DND-41 (cell line): ENCODE measurements around the gene CH25H.

ENCODE experiments used
- ATAC-seq: fragments of 200-7000 bp; cut with Tn5 transposase; 3 replicates; pipeline ENCODE4 v1.9.1; 2021; ENCODE audit warnings: low read depth; ENCODE audit not compliant: insufficient read depth
- DNase-seq: peaks from one replicate; pipeline ENCODE4 v3.0.0-alpha.2; 2020
- H2AFZ ChIP-seq: 2 replicates; pipeline ENCODE4 v1.6.0; 2012; ENCODE audit warnings: low read depth, low read length
- H3K27ac ChIP-seq: 2 replicates; pipeline ENCODE4 v1.5.1; 2012; ENCODE audit warnings: low read length, inconsistent platforms
- H3K27me3 ChIP-seq: fragments of 200-600 bp; sonication (generic); 2 replicates; pipeline ENCODE4 v1.6.0; 2012; ENCODE audit warnings: low read length, mild to moderate bottlenecking, inconsistent platforms; ENCODE audit not compliant: insufficient read depth, poor library complexity
- H3K36me3 ChIP-seq: 2 replicates; pipeline ENCODE4 v1.5.1; 2012; ENCODE audit warnings: low read length, inconsistent platforms; ENCODE audit not compliant: insufficient read depth
- H3K4me1 ChIP-seq: 2 replicates; pipeline ENCODE4 v1.5.1; 2012; ENCODE audit warnings: mild to moderate bottlenecking, low read length; ENCODE audit not compliant: insufficient read depth
- H3K4me2 ChIP-seq: 2 replicates; pipeline ENCODE4 v1.6.0; 2012; ENCODE audit warnings: mild to moderate bottlenecking, moderate library complexity, low read length, inconsistent platforms; ENCODE audit not compliant: insufficient read depth
- H3K4me3 ChIP-seq, 2 experiments: fragments of 200-600 bp in 1 of 2; shearing (Covaris generic) in 1 of 2; 2 replicates each; pipeline ENCODE4 v1.5.1; 2012 to 2016; ENCODE audit warnings: inconsistent platforms in 2 of 2, low read length in 2 of 2, mild to moderate bottlenecking in 2 of 2, low read depth in 1 of 2, moderate library complexity in 1 of 2
- H3K79me2 ChIP-seq: 2 replicates; pipeline ENCODE4 v1.6.0; 2012; ENCODE audit warnings: low read length, inconsistent platforms; ENCODE audit not compliant: insufficient read depth
- H3K9ac ChIP-seq: 2 replicates; pipeline ENCODE4 v1.6.0; 2012; ENCODE audit warnings: low read depth, mild to moderate bottlenecking, inconsistent platforms, low read length, moderate library complexity
- H3K9me3 ChIP-seq: 2 replicates; pipeline ENCODE4 v1.5.1; 2012; ENCODE audit warnings: low read length, moderate library complexity, mild to moderate bottlenecking, inconsistent platforms; ENCODE audit not compliant: insufficient read depth, severe bottlenecking
- H4K20me1 ChIP-seq: 2 replicates; pipeline ENCODE4 v1.6.0; 2012; ENCODE audit warnings: low read length; ENCODE audit not compliant: insufficient read depth
- EZH2 ChIP-seq: IDR thresholded peaks from 3 replicates; pipeline ENCODE4 v1.6.1; 2012; ENCODE audit warnings: borderline replicate concordance, low read depth, mild to moderate bottlenecking, moderate library complexity, low read length, inconsistent platforms; ENCODE audit not compliant: severe bottlenecking
- TF ChIP-seq, protein P1 (sequence below): IDR thresholded peaks from 2 replicates; pipeline ENCODE4 v1.5.1; 2012; ENCODE audit warnings: borderline replicate concordance, low read length, moderate library complexity, mild to moderate bottlenecking; ENCODE audit not compliant: poor library complexity, severe bottlenecking; ENCODE audit errors: extremely low read depth

CH25H gene

DNA sequence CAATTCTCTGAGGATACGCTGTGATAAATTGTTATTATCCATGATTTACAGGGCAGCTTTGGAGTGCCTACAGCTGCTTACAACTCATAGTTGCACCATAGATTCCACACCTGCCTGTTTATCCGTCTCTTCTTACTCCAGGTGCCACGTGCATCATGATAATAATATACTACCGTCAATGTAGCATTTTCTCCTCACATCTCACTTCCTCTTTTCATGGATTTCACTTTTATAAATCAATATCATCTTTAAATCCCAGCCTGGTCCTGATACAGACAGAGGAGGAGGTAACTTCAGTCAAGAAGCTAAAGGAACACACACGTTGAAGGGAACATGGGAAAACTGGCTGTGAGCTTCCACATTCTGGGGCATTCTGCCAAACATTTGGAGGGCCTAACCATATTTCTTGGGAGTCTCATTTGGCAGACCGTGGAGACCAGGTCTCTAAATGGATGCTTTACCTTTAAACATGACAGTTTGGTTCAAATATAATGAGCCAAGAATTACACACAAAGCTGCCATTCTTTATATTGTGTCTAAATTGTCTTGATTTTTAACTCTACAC, 2.4 kb downstream of the CH25H start:
- peaks cover 35% of the 10 kb centered on the region for H3K27me3 ChIP-seq
- no peak for TF ChIP-seq EZH2
- TF ChIP-seq, protein P1, sequence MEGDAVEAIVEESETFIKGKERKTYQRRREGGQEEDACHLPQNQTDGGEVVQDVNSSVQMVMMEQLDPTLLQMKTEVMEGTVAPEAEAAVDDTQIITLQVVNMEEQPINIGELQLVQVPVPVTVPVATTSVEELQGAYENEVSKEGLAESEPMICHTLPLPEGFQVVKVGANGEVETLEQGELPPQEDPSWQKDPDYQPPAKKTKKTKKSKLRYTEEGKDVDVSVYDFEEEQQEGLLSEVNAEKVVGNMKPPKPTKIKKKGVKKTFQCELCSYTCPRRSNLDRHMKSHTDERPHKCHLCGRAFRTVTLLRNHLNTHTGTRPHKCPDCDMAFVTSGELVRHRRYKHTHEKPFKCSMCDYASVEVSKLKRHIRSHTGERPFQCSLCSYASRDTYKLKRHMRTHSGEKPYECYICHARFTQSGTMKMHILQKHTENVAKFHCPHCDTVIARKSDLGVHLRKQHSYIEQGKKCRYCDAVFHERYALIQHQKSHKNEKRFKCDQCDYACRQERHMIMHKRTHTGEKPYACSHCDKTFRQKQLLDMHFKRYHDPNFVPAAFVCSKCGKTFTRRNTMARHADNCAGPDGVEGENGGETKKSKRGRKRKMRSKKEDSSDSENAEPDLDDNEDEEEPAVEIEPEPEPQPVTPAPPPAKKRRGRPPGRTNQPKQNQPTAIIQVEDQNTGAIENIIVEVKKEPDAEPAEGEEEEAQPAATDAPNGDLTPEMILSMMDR = no peak
- H3K4me2 ChIP-seq = no peak overlapping the region
- H3K36me3 ChIP-seq = no peaks in the 10 kb centered on the region
- no peak overlapping the region for H3K27ac ChIP-seq
- H2AFZ ChIP-seq = no peak overlapping the region
- DNase-seq (no peak), ATAC-seq (no peak)
- H3K9me3 ChIP-seq = no peaks in the 10 kb centered on the region
- no peaks in the 10 kb centered on the region for H4K20me1 ChIP-seq
- H3K4me1 ChIP-seq = peaks cover 15% of the 10 kb centered on the region
- H3K79me2 ChIP-seq = no peaks in the 10 kb centered on the region
- H3K4me3 ChIP-seq = no peak overlapping the region
- H3K9ac ChIP-seq = no peak overlapping the region

- Histone ChIP-seq H2AFZ (no peak overlapping the region), H3K27me3 (peaks cover 39% of the 10 kb centered on the region), H3K4me2 (no peak overlapping the region), H3K4me1 (peaks cover 15% of the 10 kb centered on the region), H4K20me1 (no peaks in the 10 kb centered on the region), H3K9ac (no peak overlapping the region), H3K79me2 (no peaks in the 10 kb centered on the region), H3K36me3 (no peaks in the 10 kb centered on the region), H3K27ac (no peak overlapping the region), H3K4me3 (no peak overlapping the region), H3K9me3 (no peaks in the 10 kb centered on the region)
- ATAC-seq = no peak
- DNase-seq = no peak
- TF ChIP-seq, protein P1 = no peak
- no peak for TF ChIP-seq EZH2
Measured at GRCh38 chr10:89203237-89203636, 3.9 kb downstream of the CH25H start.

DNA sequence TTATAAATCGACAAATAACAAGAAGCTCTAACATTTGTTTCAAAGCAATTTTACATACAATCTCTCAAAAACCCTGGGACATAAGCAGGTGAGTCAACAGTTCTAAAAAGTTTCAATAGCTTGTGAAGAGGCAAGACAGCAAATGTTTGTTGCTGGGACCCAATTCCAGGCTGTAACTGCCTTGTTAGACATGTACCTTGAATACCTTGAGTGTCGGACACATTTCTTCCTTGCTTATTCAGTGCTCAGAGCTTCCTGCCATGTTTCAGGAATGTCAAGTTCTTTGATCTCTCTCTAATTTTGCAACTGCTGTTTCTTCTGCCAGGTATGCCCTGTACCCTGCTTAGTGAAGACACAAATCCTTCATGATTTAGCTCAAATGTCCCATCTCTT, 5.1 kb downstream of the CH25H start:
- ATAC-seq = no peak
- Histone ChIP-seq H2AFZ (no peak overlapping the region), H3K9me3 (no peaks in the 10 kb centered on the region), H3K27ac (no peak overlapping the region), H3K4me3 (no peak overlapping the region), H3K79me2 (no peaks in the 10 kb centered on the region), H3K9ac (no peak overlapping the region), H4K20me1 (no peaks in the 10 kb centered on the region), H3K27me3 (peaks cover 36% of the 10 kb centered on the region), H3K4me1 (peaks cover 9% of the 10 kb centered on the region), H3K4me2 (no peak overlapping the region), H3K36me3 (no peaks in the 10 kb centered on the region)
- no peak for TF ChIP-seq EZH2
- TF ChIP-seq, protein P1 = no peak
- no peak for DNase-seq
